BLaER1 treated with 17β-estradiol and CSF1 and Interleukin-3, amounts not matched to agents 10 nM and 100 nM (cell line): ENCODE data around the gene ADGRV1.
A peak's percentile ranks its signal among the peaks of the same experiment; 100 is the strongest.

ENCODE experiments used
- H3K27ac ChIP-seq, 11 experiments: shearing (Covaris generic); formaldehyde crosslinking; 2 replicates each; pipeline ENCODE4 v1.8.1; 2022
- H3K27me3 ChIP-seq, 11 experiments: shearing (Covaris generic); formaldehyde crosslinking; 2 replicates each; pipeline ENCODE4 v1.8.1; 2022
- H3K36me3 ChIP-seq, 11 experiments: shearing (Covaris generic); formaldehyde crosslinking; 2 replicates each; pipeline ENCODE4 v1.8.1; 2022
- H3K4me1 ChIP-seq, 10 experiments: shearing (Covaris generic); formaldehyde crosslinking; 2 replicates each; pipeline ENCODE4 v1.8.1; 2022
- H3K4me2 ChIP-seq, 11 experiments: shearing (Covaris generic); formaldehyde crosslinking; 2 replicates each; pipeline ENCODE4 v1.8.1; 2022
- H3K4me3 ChIP-seq, 10 experiments: shearing (Covaris generic); formaldehyde crosslinking; 2 replicates each; pipeline ENCODE4 v1.8.1; 2022
- H3K9ac ChIP-seq, 11 experiments: shearing (Covaris generic); formaldehyde crosslinking; 2 replicates each; pipeline ENCODE4 v1.8.1; 2022
- H3K9me3 ChIP-seq, 11 experiments: shearing (Covaris generic); formaldehyde crosslinking; replicated peaks in 1 of 11; 2 replicates each; pipeline ENCODE4 v1.8.1; 2022
- H4K20me1 ChIP-seq, 11 experiments: shearing (Covaris generic); formaldehyde crosslinking; 2 replicates each; pipeline ENCODE4 v1.8.1; 2022
- Cebpa-rat ChIP-seq, 11 experiments: shearing (Covaris generic); IDR thresholded peaks; 2 replicates each; pipeline ENCODE4 v1.8.1; 2022

The ADGRV1 gene

GRCh38 chr5:91187032-91187431 lies 628.4 kb downstream of the ADGRV1 start:
- Histone ChIP-seq H4K20me1 (no peaks in the 10 kb centered on the region), H3K4me1 (peaks cover 0 to 28% (median 14%) of the 10 kb centered on the region in 10 experiments; a peak in 16 of 20 replicates), H3K4me3 (no peak overlapping the region), H3K4me2 (no peak overlapping the region), H3K9me3 (no peaks in the 10 kb centered on the region), H3K9ac (no peak overlapping the region), H3K36me3 (no peaks in the 10 kb centered on the region), H3K27ac (no peak overlapping the region), H3K27me3 (no peaks in the 10 kb centered on the region)
- TF ChIP-seq Cebpa-rat (IDR thresholded peaks at IDR 0.05) = no peak

GRCh38 chr5:91188755-91189154 lies 630.2 kb downstream of the ADGRV1 start:
- H3K4me2 ChIP-seq = no peak overlapping the region
- H3K9me3 ChIP-seq = no peaks in the 10 kb centered on the region
- no peak overlapping the region for H3K4me3 ChIP-seq
- no peak for TF ChIP-seq Cebpa-rat (IDR thresholded peaks at IDR 0.05)
- H3K27me3 ChIP-seq = no peaks in the 10 kb centered on the region
- H3K27ac ChIP-seq = no peak overlapping the region
- H3K9ac ChIP-seq = no peak overlapping the region
- no peaks in the 10 kb centered on the region for H3K36me3 ChIP-seq
- no peaks in the 10 kb centered on the region for H4K20me1 ChIP-seq
- H3K4me1 ChIP-seq = peaks cover 0 to 11% (median 2%) of the 10 kb centered on the region in 10 experiments; a peak in 13 of 20 replicates

GRCh38 chr5:91189480-91190313 lies 631.1 kb downstream of the ADGRV1 start:
- no peak overlapping the region for H3K4me3 ChIP-seq
- peak overlapping the region in 1 of 11 experiments; percentile 20; a peak in 1 of 22 replicates for H3K4me2 ChIP-seq
- no peaks in the 10 kb centered on the region for H3K9me3 ChIP-seq
- H4K20me1 ChIP-seq = no peaks in the 10 kb centered on the region
- no peak for TF ChIP-seq Cebpa-rat (IDR thresholded peaks at IDR 0.05)
- peaks cover 0 to 6% (median 0%) of the 10 kb centered on the region in 10 experiments; a peak in 1 of 20 replicates for H3K4me1 ChIP-seq
- no peaks in the 10 kb centered on the region for H3K27me3 ChIP-seq
- 0 out of 22 replicates have a peak overlapping the region, but pooled peaks of 1 of the 11 experiments have one; percentile 11 for H3K27ac ChIP-seq
- H3K9ac ChIP-seq = no peak overlapping the region
- H3K36me3 ChIP-seq = no peaks in the 10 kb centered on the region

GRCh38 chr5:91190314-91190690 lies 631.7 kb downstream of the ADGRV1 start:
- H3K4me1 ChIP-seq = peaks cover 0 to 6% (median 0%) of the 10 kb centered on the region in 10 experiments; a peak in 1 of 20 replicates
- H3K4me2 ChIP-seq = no peak overlapping the region
- H3K4me3 ChIP-seq = no peak overlapping the region
- no peak overlapping the region for H3K9ac ChIP-seq
- no peaks in the 10 kb centered on the region for H3K27me3 ChIP-seq
- H3K36me3 ChIP-seq = no peaks in the 10 kb centered on the region
- 0 out of 22 replicates have a peak overlapping the region, but pooled peaks of 1 of the 11 experiments have one; percentile 11 for H3K27ac ChIP-seq
- no peaks in the 10 kb centered on the region for H3K9me3 ChIP-seq
- TF ChIP-seq Cebpa-rat (IDR thresholded peaks at IDR 0.05) = no peak
- no peaks in the 10 kb centered on the region for H4K20me1 ChIP-seq

- H3K36me3 ChIP-seq = no peaks in the 10 kb centered on the region
- H3K4me1 ChIP-seq = peaks cover 0 to 4% (median 0%) of the 10 kb centered on the region in 10 experiments; a peak in 1 of 20 replicates
- H4K20me1 ChIP-seq = no peaks in the 10 kb centered on the region
- no peak overlapping the region for H3K9ac ChIP-seq
- no peaks in the 10 kb centered on the region for H3K9me3 ChIP-seq
- TF ChIP-seq Cebpa-rat (IDR thresholded peaks at IDR 0.05) = no peak
- no peak overlapping the region for H3K4me3 ChIP-seq
- H3K27me3 ChIP-seq = no peaks in the 10 kb centered on the region
- no peak overlapping the region for H3K4me2 ChIP-seq
- H3K27ac ChIP-seq = no peak overlapping the region
These were observed 636.3 kb downstream of the ADGRV1 start for GRCh38 chr5:91194824-91195381.

- no peaks in the 10 kb centered on the region for H3K27me3 ChIP-seq
- no peak for TF ChIP-seq Cebpa-rat (IDR thresholded peaks at IDR 0.05)
These were observed 642.1 kb downstream of the ADGRV1 start for GRCh38 chr5:91200692-91201091.

GRCh38 chr5:91206103-91206502 lies 647.5 kb downstream of the ADGRV1 start:
- Histone ChIP-seq H3K27ac (no peak overlapping the region), H3K27me3 (no peaks in the 10 kb centered on the region), H4K20me1 (no peaks in the 10 kb centered on the region), H3K36me3 (no peaks in the 10 kb centered on the region), H3K9me3 (no peaks in the 10 kb centered on the region), H3K4me2 (no peak overlapping the region), H3K4me3 (no peak overlapping the region), H3K4me1 (no peaks in the 10 kb centered on the region), H3K9ac (no peak overlapping the region)
- TF ChIP-seq Cebpa-rat (IDR thresholded peaks at IDR 0.05) = no peak

More at GRCh38 chr5:91200692-91201091, 642.1 kb downstream of the ADGRV1 start:
- Histone ChIP-seq H3K4me1 (no peaks in the 10 kb centered on the region), H3K4me2 (no peak overlapping the region), H4K20me1 (no peaks in the 10 kb centered on the region), H3K27ac (no peak overlapping the region), H3K36me3 (no peaks in the 10 kb centered on the region), H3K4me3 (no peak overlapping the region), H3K9ac (no peak overlapping the region), H3K9me3 (no peaks in the 10 kb centered on the region)

- Histone ChIP-seq H3K4me2 (no peak overlapping the region), H4K20me1 (no peaks in the 10 kb centered on the region), H3K9me3 (no peaks in the 10 kb centered on the region), H3K27ac (no peak overlapping the region), H3K4me3 (no peak overlapping the region), H3K4me1 (no peaks in the 10 kb centered on the region), H3K9ac (no peak overlapping the region), H3K27me3 (no peaks in the 10 kb centered on the region), H3K36me3 (no peaks in the 10 kb centered on the region)
- no peak for TF ChIP-seq Cebpa-rat (IDR thresholded peaks at IDR 0.05)
These were observed 648.1 kb downstream of the ADGRV1 start for GRCh38 chr5:91206734-91207133.

GRCh38 chr5:91207248-91207647 lies 648.7 kb downstream of the ADGRV1 start:
- no peaks in the 10 kb centered on the region for H3K27me3 ChIP-seq
- no peaks in the 10 kb centered on the region for H4K20me1 ChIP-seq
- H3K4me2 ChIP-seq = no peak overlapping the region
- no peaks in the 10 kb centered on the region for H3K4me1 ChIP-seq
- H3K9ac ChIP-seq = no peak overlapping the region
- H3K4me3 ChIP-seq = no peak overlapping the region
- no peak for TF ChIP-seq Cebpa-rat (IDR thresholded peaks at IDR 0.05)
- no peaks in the 10 kb centered on the region for H3K9me3 ChIP-seq
- no peaks in the 10 kb centered on the region for H3K36me3 ChIP-seq
- no peak overlapping the region for H3K27ac ChIP-seq
